Muscle of arm (tissue), 12 donors: ENCODE results near the gene ASTN2. TPM values are rescaled to one million over a fixed set of nuclear protein-coding genes. Genes with fewer than 3 reads are reported as not detected.

Source experiments
- DNase-seq: peaks from one replicate; pipeline ENCODE4 v3.0.0-alpha.2; 2013
- polyA plus RNA-seq, 12 donors: library from polyadenylated mRNA; unstranded; fragments of 120-200 nt; gene quantifications; one replicate each; pipeline ENCODE4 v1.2.1, GENCODE V29; 2013; ENCODE audit not compliant: insufficient read length in 12 of 12

ASTN2 gene
- polyA plus RNA-seq, 12 donors: 3.7 to 15.7 (median 5.5) TPM; not detected in 2

DNA sequence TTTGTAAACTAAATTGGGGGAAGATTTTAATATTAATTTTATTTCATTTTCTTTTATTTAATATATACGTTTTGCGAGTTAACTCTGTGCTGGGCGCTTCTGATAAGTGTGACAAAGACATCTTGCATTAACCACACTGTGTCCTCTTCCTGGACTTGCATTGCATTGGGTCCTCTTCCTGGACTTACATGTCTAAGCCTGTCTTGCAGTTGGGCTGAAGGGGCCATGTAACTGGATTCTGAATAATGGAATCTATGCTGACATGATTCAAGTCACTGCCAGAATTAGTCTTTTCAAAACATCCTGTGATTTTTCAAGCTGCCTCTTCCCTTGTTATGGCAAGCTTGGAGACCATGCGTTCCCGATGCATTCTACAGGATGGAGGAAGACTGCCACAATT is 605.2 kb downstream of the ASTN2 start:
- no peak for DNase-seq

DNA sequence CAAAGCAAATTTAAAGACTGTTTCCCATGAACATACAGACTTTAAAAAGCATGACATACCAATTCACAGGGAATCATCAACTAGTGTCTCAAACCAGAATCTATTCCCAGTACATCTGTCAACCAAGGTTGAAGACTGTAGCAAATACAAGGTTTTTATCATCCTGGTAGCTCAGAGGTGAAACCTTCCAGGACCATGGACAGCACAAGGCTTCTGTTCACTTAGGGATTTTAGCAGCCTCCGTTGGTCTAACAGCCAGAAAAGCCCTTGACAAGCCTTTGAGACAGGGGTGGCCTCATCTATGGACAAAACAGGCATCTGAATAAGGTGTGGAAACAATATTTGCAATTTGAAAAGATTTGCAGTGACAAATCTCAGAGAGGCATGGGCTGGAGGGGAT is 608.8 kb downstream of the ASTN2 start:
- peak; percentile 27 for DNase-seq

DNA sequence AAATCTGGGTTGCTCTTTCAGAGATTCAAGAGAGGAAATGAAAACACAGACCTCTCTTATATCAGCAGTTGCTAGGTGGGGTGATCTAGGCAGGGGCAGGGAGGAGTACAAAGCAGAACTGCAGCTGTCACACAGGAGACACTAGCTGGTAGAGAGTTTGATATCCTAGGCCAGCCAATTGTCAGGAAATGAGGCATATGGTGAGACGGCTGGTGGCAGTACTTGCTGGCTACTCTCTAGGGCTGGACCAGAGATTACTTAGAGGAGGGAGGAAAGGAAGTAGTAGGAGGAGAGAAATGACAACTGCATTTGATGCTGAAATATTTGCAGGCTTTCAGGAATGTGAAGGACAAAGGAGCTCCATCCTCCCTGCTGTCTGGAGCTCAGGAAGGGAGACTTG is 614.0 kb downstream of the ASTN2 start:
- DNase-seq: no peak

DNA sequence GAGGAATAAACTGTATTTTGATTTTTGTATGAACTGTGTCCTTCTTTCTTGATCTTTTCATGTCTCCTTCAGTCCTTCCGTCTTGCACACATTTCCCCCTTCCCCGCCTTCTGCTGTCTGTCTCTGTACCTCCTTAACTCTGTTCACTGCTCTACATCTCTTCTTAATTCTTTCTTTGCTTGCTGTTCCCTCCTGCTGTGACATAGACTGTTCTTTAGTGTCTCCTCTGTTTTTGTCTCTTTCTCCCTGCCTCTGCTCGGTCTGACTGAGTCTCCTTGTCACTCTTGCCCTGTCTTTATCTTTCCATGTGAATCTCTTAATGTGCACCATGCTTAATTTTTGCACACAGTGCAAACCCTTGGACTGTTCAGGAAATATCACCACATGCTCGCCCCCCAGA is 614.8 kb downstream of the ASTN2 start:
- no peak for DNase-seq

DNA sequence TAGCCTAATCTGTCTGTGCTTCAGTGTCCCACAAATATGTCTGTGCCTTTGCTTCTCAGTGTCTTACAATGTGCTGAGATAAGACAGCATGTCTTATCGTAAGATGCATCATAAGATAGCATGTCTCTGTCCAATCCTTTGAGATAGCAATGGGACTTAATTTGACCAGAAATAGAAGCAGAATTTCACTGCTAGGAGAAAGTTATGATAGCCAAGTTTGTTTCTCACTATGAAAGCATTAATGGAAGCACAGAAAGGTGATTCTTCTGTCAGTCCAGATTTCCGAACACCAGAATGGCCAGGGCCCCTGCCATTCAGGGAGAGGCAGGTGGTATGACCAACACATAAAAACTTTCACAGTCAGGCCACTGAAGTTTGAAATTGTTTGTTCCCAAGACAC is 616.3 kb downstream of the ASTN2 start:
- DNase-seq: no peak

DNA sequence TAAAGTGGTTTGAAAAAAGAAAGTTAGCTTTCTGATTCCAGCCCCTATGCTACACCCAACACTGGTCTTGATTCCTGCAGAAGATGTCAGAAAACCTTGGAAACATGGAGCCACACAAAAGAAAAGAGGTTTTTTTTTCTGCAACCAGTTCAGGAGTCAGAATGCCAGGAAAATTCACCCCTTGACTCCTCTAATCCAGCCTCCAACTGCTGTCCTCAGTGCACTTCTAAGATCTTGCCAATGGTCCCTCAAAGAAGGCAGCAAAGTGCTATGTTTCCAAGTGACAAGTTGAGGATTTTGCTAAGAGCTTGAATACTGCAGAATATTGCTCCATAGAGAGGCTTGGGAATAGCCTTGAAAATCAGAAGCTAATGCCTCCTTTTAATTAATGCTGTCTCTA is 617.6 kb downstream of the ASTN2 start:
- DNase-seq: no peak

DNA sequence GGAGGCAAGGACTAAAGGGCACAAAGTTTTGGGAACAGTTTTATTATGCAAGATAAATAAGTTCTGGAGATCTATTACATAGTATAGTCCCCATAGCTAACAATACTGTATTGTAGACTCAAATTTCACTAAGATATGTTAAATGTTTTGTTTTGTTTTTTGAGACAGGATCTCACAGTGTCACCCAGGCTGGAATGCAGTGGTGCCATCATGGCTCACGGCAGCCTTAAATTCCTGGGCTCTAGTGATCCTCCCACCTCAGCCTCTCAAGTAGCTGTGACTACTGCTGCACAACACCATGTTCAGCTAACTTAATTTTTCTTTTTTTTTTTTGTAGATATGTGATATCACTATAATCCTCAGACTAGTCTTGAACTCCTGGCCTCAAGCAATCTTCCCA is 618.2 kb downstream of the ASTN2 start:
- DNase-seq: no peak

DNA sequence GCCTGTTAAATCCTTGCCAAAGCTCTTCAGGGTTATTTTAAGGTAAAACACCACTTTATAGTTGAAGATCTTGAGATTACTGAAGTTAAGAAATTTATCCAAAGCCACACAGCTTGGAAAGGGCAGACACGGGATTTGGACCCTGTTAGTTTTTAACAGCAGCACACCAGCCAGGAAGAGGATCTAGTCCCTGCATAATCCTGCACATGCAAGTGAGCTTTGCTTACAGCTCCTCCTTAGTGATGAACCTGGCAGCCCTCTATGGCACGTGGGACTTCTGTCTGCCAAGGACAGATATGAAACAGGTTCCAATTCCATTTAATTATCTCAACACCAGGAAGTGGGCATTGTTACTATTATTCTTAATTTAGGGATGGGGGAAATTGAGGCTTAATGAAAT is 619.0 kb downstream of the ASTN2 start:
- DNase-seq: no peak

DNA sequence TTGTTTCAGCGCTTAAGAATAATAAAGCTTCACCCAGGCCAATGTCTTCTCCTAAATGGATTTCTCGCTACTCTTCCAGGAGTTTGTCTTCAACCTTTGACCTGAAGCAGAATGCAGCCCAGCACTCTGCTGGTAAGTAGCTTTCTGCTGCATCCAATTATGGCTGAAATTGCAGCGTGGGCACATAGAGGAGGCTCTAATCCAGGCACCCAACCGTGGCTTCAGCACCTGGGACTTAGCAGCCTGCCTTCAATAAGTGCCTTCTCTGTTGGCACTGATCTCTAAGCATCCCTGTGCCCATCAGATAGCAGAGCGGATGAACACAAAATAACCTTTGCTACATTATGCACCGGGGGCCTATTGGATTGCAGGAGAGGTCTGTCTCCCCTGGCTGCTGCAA is 622.6 kb downstream of the ASTN2 start:
- no peak for DNase-seq

DNA sequence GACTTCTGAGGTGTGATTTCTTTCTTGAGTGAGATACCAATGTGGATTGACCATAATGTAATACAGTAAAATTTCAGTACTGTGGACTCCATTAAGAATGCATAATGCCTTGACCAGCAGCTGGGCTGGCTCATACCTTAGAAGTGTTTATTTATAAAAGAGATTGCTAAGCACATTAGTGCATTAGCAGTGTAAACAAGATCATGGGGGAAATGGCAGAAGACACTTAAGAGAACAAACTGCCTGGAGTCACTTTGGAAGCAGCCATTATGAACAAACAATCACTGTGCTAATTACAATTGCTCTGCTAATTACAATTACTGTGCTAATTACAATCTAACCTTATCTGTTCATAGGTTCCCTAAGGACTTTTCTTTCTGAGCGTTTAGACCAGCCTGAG is 623.5 kb downstream of the ASTN2 start:
- no peak for DNase-seq

DNA sequence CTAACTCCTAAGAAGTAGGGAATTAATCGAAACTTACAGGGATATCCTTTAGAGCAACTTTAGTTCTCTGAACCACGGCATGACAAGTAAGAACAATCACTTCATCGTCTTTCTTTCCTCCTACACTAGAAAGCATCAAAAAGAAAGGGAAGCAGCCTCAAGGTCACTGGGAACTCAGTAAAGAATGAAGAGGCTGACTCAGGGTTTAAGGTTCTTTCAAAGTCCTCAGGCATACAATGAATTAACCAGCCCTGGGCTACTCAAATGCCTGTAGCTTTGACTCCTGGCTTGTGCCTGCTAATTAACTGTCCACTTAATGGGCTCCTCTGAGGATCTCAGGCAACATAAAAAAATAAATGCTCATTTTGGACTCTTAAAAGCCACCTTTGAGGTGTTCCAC is 625.8 kb downstream of the ASTN2 start:
- no peak for DNase-seq

DNA sequence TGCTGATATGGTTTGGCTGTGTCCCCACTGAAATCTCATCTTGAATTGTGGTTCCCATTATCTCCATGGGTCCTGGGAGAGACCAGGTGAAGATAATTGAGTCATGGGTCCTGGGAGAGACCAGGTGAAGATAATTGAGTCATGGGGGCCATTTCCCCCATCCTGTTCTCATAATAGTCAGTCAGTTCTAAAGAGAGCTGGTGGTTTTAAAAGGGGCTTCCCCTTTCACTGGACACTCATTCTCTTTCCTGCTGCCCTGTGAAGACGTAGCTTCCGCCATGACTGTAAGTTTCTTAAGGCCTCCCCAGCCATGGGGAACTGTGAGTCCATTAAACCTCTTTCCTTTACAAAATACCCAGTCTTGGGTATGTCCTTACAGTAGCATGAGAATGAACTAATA is 628.1 kb downstream of the ASTN2 start:
- no peak for DNase-seq

DNA sequence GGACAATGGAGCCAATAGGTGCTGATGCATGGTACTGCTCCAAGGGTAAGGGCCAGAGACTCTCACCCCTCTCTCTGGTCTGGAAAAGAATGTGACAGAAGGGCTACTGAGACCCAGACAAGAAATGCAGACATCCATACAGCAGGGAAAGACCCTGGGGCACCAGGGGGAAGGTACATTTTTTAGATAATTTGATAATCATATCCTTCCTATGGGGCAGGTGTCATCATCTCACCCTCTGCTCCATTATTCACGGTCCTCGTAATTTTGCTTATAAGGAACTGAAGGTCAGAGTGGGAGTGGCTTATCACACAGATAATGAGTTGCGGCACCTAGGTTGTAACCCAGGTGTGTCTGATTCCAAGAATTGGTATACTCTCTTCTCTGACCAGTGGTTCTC is 637.7 kb downstream of the ASTN2 start:
- DNase-seq: no peak

DNA sequence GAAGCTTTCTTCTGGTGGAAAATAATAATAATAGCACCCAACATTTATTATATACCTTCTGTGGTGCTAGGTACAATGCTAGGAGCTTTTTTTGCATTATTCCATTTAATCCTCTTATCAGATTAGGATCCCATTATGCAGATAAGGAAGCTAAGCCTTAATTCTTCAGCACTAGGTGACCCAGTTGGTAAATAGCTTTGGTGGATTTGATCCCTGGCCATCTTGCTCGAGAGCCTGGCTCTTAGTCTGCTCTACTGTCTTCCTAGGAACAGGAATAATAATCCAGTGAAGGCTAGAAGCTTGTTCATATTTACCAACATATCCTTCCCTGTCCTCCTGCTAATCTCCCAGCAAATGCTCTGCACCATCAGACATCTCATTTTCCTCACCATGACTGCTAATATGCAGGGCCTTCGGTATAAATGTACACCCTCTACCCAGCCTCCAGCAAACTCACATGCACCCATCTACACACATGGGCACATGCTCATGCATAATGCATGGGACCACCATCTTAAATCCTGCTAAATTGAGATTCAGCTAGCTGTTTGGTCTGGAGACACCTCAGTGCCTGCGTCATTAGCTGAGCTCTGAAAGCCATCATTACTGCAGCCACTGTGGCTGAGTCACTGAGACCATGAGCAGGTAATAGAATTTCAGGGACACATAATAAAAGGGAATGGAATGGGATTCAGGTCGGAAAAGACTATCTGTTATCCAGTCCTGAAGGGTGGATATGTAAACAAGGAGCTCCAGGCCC is 640.3 kb downstream of the ASTN2 start:
- no peak for DNase-seq

DNA sequence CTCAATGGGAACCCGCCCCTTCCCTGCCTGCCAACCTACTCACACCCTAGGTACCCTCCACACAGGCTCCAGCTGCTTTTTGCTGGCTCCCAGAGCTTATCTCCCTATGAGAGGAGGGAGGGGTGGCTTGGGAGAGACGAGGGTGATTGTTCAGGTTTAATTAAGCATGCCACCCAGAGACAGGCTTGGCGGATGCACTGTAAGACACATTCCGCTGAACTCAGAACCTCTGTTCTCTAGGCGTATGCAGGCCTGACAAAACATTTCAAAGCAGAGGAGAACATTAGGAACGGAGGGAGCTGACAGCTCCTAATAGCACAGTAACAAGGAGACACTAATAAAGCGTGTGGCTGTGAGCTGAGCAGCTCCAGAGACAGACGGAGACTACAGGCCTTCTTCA is 647.6 kb downstream of the ASTN2 start:
- no peak for DNase-seq

DNA sequence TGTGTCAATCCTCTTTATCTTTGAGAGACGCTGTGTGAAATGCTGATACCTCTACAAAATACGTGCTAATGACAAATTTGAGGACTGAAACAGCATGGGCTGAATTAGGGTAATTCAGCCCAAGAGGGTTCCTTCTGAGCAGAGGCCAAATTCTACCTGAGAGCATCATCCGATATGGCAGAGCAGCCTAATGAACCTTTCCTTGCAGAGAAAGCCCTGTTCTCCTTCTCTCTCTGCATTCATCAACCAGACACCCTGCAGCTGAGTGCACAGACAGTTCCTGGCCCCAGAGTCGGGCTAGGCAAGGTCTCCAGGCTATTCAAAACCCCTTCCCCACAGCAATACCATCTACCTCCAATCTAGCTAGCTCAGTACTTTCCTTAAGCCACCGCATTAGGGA is 649.8 kb downstream of the ASTN2 start:
- no peak for DNase-seq

DNA sequence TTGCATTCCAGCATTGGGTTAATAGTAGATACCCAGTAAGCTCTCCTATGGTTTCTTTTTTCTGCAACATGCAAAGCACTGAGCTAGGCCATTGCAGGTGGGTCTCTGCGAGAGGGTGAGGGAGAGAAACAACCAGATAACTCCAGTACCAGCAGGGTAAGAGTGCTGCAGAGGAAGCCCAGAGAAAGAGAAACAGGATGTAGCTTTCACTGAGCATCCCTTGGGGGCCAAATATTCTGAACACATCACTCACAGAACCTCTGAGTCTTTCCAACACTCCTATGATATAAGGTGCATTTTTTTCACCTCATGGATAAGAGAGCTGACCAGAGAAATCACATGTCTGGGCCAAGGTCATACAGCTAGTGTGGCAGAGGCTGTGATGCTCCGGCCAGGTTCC is 651.1 kb downstream of the ASTN2 start:
- DNase-seq: no peak

DNA sequence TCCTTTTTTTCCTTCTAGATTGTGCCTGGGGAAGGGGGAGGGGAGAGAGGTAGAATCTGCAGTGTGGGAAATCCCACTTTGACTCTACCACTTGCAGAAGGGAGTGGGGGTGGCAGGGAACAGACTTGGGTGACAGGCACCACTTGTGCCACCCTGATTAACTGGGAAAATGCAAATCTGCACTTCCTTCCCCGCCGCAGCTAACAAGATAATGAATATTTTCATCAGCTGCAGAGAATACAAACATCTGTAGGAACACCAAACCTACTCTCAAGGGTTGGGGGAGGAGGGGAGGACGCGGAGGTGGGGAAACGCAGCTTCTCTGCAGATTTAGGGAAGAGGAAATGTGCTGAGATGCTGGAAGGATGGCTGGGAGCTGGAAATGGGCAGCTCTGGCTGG is 654.2 kb downstream of the ASTN2 start:
- DNase-seq: no peak

DNA sequence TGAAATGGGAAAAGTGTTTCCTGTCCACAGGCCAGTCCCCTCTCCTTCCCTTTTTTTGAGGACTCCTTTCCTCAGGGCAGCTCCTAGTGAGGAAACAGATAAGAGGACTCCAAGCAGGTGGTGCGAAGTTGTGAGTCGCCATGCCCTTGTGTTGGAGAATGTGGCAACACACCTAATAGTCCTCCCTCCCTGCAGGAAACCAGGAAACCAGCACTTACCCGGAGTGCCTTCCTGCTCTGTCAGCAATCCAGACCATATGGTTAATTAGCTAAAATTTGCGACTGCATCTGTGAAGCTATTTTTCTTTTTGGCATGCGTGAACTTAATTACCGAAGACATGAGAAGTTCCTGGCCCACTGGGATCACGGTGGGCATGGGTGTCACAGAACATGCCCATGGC is 657.8 kb downstream of the ASTN2 start:
- no peak for DNase-seq

DNA sequence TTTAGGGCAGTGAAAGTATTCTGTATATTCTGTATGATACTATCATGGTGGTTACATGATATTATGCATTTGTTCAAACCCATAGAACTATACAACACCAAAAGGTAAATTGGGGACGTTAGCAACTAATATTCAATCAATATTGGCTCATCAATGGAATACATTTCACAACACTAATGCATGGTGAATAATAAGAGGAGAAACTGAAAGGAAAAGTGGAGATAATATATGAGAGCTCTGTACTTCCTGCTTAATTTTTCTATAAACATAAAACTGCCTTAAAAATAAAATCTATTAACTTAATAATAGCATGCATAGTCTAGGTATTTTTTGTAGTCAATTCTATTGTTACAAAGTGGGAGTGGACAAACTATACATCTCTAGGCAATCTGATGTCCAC is 661.5 kb downstream of the ASTN2 start:
- DNase-seq: no peak

DNA sequence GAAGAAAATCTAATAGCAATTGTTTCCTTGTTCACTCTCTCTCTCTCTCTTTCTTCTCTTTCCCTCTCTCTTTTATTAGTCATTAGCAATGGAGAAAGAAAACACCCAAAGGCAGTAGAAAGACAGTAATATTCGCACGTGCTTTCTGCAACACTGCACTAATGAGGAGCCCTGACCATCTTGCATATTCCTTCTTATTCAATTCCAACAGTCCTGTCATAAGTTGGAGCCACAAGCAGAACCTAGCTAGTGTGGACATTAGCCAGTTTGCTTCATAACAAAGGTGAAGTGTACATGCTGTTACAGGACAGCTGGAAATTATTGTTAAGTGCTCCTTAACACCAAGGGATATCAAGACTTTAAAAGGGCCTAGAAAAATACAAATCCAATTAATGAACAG is 664.3 kb downstream of the ASTN2 start:
- DNase-seq: no peak

DNA sequence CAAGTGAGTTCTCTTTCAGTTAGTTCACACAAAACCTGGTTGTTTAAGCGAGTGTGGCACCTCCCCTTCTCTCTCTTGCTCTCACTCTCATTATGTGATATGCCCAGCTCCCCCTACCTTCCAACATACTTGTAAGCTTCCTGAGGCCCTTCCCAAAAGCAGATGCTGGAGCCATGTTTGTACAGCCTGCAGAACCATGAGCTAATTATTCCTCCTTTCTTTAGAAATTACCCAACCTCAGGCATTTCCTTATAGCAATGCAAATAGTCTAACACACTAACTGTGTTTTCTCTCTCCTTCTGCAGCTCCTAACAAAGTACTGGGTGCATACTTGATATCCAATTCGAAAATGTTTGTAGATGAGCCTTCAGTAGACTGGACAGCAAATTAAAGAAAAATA is 665.1 kb downstream of the ASTN2 start:
- DNase-seq: no peak

DNA sequence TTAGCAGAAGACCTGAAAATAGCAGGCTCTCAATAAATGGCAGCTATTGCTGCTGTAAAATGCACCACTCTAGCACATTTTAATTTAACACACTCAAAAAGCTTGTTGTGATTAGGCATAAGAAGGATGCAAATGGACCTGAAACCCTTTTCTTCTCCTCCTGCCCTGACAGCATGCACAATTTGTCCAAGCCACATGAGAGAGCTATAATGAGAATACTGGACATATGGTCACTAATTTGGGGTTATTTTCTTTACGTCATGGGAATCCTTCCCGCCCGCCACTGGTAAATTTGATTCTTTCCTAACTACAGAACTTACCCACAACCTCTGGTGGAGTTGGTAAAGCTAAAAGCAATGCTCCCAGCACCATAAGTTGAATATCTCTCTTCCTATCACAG is 665.7 kb downstream of the ASTN2 start:
- no peak for DNase-seq

DNA sequence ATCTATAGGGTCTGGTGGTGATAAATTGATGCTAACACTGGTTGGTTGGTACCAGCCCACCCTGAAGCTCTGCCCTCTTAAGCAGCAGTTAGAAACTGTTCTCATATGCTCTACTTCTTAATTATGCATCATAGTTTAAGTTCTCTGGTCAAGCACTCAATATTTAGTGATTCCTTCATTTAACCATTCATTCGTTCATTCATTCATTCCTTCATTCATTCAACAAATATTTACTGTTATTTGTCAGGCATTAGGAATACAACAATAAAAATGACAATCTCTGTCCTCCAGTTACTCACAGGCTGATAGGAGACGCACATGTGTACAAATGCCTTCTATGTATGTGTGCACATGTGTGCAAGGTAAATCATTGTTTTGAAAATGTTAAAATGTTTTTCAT is 673.1 kb downstream of the ASTN2 start:
- no peak for DNase-seq
